GM19238 (cell line): ENCODE results near the gene SUSD1.

Experiments used
- DNase-seq: peaks from one replicate; pipeline ENCODE4 v3.0.0; 2011; ENCODE audit warnings: low spot score; ENCODE audit not compliant: insufficient read length

SUSD1 gene

DNA sequence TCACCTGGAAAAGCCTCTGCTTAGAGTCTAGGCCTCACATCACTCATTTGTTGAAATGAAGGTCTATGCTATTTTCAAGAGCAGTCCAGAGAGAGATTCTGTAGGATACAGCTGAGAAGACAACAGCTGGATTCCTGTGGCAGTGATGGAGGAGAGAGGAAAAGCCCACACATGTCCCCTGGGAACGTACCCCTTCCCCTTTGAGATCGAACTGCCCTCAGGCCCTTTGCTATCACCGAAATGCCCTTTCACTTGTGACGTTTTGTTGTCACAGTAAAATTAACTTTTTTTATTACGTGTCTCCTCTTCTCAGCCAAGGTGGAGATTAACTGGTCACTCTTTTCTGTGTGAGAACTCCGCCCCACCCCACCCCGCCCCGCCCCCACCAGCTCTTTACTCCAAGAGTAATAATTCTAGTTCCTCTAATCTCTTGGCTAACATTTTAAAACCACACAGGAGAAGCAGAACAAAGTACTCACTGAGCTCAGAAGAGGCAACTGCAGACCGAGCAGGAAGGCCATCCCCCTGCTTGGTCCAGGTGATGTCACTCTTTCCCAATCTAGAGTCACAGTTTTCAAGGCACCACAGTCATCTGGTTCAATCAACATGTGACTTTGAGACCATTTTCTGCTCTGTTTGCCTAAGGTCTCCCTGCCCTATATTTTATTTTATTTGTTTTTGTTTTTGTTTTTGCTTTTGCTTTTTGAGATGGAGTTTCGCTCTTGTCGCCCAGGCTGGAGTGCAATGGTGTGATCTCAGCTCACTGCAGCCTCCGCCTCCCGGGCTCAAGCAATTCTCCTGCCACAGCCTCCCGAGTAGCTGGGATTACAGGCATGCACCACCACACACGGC, 105.6 kb downstream of the SUSD1 start:
- DNase-seq: peak; percentile 17

DNA sequence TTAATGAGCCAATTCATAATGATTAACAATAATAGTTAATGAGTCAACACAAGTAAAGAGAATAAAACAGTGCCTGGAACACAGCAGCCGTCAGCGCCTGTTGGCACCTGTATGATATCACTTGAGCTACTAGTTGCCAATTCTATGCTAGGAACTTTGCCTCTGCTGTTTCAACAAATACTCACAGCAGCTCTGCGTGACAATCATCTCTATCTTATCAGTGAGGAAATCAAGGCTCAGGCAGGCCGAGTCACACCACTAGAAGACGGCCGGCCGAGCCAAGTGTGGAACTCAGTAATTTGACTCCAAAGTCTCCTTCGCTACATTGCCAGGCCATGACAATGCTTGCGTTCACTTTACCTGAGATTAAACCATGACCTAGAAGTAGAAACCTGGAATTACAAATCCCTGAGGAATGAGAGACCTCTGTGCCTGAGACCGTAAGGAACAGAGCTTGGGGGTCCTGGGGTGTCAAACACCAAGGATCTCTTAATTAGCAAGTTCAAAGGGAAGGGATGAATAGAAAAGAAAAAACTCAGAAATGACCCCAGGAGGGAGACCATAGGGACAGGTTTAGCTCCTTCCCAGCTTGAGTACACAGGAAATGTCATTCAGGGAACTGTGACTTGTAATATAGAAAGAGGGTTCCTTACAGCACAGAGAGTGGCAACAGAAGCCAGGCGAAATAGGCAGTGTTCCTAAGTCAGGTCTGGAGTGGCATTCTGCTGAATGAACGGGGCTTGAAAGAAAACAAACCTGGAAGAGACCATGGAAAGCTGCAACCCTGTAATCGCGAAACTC, 109.1 kb downstream of the SUSD1 start:
- DNase-seq: no peak

DNA sequence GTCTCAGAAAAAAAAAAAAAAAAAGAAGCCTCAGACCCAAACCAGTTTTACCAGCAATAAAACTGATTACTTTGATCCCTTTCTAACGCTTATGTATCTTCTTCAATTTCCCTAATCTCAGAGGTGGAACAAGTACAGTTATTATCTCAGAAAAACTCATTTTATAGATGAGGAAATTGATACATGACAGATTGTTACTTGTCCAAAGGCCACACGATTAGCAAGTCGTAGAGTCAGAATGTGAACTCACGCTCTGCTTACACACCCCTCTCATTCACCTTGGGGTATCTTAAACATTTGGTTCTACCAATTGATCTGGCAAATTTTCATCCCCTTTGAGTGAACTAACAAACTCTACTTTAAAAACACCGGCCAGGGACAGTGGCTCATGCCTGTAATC, 110.2 kb downstream of the SUSD1 start:
- DNase-seq: no peak

DNA sequence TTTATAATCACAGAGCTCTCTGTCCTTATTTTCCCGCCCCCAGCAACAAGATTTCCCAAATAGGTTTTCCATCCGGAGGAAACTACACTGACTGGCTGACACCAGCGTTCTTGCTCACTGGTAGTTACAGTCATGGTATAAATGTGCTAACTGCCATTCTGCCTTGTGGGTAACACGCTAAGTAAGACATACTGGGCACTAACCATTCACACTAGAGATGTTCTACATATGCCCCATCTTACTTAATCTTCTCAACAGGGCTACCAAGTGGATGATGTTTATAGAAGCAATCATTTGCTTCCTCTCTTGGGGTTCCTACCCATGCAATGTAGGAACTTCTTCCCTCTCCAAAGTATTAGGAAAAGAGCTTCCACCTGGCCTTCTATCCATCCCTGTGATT, 111.5 kb downstream of the SUSD1 start:
- no peak for DNase-seq

DNA sequence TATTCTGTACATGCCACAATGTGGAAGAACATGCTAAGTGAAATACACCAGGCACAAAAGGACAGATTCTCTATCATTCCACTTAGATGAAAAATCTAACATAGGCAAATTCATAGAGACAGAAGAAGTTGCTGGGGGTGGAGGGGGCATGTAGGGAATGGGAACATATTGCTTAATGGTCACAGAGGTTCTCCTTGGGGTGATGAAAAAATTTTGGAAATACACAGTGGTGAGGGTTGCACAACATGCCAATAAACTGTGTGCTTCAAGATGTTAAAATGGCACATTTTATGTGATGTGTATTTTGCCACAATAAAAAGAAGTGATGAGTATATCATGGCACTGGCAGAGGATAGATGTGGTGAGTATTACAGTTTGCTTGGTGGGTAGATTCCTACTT, 111.9 kb downstream of the SUSD1 start:
- no peak for DNase-seq

DNA sequence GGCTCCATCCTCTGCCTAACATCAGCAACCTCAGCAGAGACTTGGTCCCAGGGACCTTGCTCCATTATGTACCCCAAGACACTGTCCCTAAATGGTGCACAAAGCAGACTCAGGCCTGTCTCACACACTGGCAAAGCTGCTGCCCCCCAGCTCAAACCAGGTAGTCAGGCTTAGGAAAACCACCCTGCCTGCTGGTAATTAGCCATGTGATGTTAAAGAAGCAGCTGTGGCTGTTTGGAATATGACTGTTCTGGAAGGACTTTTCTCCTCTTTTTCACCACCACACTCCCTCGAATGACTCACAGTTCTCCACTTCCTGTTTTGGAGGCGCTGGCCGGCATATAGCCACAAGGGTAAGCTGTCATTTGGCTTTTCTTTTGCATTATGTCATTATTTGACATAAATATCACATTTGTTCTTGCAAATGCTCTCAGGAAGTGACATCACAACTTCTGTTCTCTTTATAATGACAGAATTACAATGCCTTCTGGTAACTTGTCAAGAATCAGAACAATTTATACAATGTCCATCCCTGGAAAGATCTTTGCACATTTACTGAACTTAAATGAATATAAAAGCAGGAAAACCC, 113.9 kb downstream of the SUSD1 start:
- DNase-seq: peak; percentile 34

DNA sequence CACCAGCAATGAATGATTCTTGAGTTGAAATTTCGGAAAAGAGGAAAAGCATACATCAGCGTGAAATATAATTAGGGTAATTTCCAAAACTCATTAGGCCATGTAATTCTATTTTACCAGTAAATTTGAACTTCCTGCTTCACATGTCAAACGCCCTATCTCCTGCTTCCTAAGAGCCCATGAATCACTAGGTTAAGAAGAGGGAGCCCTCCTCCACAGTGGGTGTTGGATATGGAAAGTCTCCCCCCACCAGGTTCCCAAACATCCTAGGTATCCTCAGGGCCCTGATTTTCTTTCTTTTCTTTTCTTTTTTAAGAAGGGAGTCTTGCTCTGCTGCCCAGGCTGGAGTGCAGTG, 115.2 kb downstream of the SUSD1 start:
- DNase-seq: no peak

DNA sequence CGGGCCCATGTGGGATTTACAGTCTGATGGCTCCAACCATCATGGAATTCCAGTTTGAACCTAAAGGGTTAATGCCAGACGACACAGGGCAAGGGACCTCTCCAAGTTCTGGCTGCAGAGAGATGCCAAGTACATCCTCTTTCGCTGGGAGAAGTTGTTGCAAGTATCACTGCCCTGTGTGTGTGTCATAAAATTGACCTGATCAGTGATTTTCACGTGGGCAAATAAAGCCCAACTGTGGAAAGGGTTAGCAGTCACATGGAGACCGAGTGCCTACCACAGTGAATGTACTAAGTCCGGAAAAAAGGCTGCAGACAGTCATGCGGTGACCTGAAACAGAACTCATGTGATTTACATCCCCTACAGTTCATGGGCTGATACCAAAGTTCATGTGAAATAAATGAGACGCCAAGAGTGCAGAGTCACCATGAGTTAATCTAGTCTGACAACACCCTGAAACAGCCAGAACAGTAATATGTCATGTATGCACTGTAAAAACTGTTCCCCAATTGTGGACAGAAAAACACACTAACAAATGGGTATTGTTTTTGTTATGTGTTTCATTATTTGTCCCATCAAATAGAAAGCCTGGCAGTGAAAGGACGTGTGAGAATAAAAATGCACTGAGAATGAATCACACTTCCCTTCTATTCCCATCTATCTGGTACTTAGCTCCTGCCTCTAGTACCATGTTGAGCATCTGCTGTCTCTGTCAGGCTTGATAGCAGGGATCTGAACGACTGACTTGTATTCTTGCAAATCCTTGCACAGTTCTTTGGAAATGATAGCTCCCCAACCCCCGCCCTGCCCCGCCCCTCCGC, 115.7 kb downstream of the SUSD1 start:
- no peak for DNase-seq

DNA sequence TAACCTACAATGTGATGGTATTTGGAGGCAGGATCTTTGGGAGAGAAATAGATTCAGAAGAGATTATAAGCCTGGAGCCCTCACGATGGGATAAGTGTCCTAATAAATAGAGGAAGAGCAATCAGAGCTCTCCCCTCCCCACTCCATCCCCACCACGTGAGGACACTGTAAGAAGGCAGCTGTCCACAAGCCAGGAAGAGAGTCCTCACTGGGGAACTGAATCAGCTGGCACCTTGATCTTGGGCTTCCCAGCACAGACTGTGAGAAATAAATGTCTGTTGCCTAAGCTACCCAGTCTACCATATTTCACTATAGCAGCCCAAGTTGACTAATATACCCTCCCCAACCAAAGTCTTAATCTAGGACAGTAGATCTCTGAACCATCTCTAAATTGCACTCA, 118.1 kb downstream of the SUSD1 start:
- no peak for DNase-seq

DNA sequence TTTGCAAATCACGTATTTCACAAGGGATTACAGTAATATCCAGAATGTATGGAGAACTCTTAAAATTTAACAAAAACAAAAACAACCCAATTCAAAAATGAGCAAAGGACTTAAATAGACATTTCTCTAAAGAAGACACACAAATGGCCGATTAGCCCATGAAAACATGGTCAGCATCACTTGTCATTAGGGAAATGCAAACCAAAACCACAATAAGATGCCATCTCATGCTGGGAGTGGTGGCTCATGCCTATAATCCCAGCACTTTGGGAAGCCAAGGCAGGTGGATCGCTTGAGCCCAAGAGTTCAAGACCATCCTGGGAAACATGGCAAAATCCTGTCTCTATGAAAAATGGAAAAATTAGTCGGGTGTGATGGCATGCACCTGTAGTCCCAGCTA, 120.2 kb downstream of the SUSD1 start:
- DNase-seq: no peak

DNA sequence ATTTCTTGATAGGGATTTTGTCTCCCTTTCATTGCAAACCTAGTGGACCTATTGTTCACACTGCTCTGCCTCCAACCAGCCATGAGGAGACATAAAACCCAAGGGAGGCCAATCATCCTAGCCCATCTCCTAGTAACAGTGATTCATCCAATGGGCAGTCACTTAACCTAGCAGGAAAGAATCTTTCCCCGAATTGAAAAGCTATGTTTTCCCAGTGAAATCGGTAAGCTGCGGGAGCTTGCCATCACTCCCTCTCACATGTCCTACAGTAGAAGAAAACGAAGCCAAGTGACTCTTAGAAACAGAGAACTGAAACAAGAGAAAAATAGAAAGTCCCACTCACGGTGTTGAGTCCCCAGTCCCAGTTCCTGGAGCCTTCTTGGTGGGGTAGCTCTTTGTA, 123.3 kb downstream of the SUSD1 start:
- DNase-seq: no peak

DNA sequence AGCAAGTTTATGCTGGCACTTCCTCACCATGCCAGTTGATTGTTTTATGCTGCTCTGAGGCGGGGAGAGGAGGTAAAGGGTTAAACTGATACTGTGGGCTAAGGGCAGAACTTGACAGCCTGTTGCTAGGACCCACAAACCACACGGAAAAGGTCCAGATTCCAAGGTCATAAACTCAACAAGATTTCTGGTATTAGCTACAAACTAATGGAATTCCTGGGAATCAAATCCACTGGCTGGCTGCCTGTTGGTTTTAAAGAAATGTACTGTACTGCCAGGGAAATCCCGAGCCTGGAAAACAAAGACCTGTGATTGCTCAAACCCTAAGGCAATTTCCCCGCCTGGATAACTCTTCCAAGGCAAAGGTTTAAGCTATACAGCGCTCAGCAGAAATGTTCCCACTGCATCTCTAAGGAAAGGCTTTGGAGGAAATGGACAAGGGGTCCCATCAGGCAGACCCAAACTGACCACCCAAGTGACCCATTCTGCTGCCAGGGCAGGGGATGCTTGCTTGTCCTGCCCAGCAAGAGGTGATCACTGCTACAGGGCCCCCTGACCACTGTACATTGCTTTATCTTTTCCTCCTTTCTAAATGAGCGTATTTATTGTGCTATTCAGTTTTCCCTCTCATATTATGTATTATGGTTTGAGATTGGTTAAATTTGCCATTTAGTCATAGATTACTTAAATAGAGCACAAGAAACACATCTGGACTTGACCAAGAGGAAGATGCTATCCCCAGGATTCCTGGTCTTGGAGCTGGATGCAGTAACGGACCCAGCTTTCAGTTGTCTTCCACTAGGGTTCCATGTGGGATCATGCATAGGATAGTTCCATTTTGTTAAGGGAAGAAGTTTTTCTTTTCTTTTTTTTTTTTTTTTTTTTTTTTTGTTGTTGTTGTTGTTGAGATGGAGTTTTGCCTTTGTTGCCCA, 124.3 kb downstream of the SUSD1 start:
- no peak for DNase-seq

DNA sequence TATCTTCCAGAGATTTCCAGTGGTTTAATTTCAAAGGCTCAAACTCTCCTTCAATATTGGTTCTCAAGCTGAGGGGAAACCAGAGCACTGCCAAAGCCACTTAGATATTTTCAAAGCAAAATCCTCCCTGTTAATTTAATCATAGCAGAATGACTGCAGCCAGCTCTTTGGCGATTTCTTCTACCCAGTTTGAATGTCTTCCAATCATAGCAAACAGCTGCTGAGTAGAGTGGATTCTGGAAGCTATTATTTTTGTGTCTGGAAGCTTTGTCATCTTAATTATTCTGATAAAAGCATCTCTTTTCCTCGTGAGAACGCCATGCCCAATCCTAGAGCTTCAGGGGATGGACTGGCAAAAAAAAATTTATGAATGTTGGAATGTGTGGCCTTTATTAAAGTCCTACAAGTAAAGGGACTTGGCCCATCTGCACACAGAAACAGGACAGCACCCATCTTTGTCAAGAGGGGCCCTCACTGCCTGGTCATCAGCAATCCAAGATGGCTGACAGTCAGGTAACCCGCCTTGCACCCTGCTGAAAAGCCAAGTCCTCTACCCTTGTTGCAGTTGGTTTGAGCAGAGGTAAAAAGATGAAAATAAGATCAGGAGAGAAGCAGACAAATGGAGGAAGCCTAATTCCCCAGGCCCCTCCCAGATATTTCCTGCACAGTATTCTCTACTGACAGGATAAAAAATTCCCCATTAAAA, 125.1 kb downstream of the SUSD1 start:
- DNase-seq: no peak

DNA sequence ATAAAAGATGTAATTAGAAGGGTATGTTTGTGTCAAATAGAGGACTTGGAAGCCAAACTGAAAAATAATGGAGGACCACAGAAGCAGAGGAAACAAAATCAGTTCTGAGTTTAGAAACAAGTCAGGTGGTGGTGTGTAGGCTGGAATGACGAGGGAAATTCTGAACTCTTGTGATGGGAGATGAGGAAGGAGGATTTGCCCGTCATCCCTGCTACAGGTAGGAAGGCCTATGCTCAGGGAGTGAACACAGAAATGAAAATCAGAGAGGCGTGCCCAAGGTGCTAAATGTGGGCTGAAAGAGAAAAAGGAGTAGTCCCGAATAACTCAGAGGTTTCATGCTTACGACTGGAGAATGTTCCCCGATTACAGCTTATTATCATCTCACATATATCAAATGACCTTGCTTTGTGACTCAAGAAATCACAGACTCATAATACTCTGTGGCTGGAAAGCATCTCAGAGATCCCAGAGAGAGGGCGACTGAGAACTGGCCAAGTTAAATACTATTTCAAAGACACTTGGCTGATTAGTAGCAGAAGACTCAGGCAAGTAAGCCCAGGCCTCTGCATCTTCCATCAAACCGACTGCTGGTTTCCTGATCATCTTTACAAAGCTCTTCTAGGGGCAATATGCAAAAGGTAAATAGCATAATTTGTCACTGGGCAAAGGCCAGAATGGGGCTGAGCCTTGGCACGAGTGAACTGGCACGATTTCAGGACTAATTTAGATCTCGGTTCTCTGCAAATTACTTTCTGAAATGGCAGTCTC, 126.0 kb downstream of the SUSD1 start:
- no peak for DNase-seq

DNA sequence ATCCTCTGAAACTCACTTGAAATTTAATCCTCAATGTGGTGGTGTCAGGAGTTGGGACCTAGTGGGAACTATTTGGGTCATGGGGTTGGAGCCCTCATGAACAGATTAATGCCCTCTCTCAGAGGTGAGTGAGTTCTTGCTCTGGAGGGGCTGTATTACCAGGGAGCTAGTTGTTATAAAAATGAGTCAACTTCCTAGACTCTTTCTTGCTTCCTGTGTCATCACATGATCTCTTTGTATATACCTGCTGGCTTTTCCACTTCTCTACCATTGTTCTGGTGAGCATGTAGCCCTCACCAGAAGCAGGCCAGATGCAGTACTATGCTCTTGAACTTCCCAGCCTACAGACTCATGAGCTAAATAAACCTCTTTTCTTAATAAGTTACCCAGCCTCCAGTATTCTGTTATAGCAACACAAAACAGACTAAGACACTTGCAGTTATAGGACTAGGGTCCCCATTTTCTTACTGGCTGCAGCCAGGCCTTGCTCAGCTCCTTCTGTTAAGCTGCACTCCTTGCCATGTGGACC, 127.5 kb downstream of the SUSD1 start:
- DNase-seq: no peak

DNA sequence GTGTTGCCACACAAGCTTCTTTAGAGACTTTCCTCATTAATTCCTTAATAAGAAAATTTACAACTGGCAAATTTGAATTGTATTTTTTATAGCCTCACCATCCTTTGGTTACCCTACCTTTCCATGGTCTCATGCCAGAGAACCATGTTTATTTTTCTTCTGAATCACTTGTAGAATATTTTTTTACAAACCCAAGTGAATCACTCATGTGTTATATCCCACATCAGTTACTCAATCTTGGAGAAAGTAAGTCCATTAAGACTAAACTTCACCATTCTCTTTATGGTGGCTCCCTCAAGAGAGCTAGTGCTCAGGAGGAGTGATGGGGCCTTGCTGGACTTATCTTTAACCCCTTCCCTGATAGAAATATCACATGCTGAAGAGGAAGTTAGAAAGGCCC, 128.9 kb downstream of the SUSD1 start:
- no peak for DNase-seq

DNA sequence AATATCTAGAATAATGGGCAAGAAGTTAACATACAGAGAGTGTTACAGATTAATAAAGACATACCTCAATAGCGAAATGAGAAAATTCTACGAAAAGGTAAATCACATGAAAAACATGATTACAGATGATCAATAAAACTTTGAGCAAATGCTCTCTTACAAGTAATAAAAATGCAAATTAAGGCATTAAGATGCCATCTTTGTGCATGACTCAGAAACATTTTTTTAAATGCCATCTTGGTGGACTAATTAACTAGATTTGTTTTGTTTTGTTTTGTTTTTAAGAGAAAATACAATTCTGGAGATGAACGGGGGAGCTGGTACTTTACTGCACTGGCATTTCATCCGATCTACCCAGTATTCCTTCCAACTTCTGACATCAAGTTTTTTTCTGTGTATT, 130.2 kb downstream of the SUSD1 start:
- DNase-seq: no peak

DNA sequence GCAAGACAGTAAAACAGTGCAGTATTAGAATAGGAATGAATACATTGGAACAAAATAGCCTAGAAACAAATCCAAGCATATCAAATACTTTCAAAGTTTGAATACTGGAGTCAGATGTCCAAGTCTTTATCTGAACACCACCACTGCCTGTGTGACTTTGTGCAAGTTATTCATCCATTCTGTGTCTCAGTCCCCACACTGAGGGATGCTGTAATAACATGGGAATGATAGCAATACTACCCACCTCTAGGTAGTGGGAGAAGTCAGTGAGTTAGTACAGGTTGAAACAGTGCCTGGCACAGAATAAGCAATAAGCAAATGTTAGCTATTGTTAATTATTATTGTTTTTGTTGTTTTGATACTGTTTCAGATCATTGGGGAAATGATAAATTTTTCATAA, 130.9 kb downstream of the SUSD1 start:
- DNase-seq: no peak

DNA sequence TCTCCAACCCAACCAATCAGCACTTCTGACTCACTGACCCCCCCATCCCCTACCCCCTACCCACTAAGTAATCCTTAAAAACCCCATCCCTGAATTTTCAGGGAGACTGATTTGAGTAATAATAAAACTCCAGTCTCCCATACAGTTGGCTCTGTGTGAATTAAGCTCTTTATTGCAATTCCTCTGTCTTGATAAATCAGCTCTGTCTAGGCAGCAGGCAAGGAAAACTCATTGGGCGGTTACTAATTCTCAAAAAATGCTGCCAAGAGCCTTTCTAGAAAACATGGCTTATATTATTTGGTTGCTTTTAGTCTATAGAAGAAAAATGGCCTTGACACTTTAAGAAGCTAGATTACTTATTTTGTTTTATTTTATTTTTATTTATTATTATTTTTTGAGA, 131.7 kb downstream of the SUSD1 start:
- no peak for DNase-seq
